Heart left ventricle (tissue), 13 donors: ENCODE results near the gene ASB18.

Source experiments
- CTCF ChIP-seq, 12 donors: fragments of 200-600 bp; sonication (generic) in 4 of 12; IDR thresholded peaks; one replicate each; pipeline versions ENCODE4 v1.5.0 to v1.8.0; 2018 to 2022; ENCODE audit warnings: antibody characterized with exemption in 12 of 12, mild to moderate bottlenecking in 5 of 12
- POLR2A ChIP-seq, 2 donors: fragments of 450-650 bp; IDR thresholded peaks; one replicate each; pipeline ENCODE4 v1.6.1; 2017; ENCODE audit warnings: antibody characterized with exemption in 2 of 2, mild to moderate bottlenecking in 2 of 2, moderate library complexity in 2 of 2
- donor health status: ischemic (EF 13 %, LVEDD 7.1; RV severe dilation, severe dysfunction).
- donor health status: DM: no; HTN: yes; CAD: no.
- donor health status: DM: no; HTN: no; CAD: no.
- donor health status: ischemic (EF 25% LVEDD 6.9; RV normal size, moderate dysfunction).
- donor health status: ischemic (EF 25% LVEDD 5.7; RV mildly dilated, moderate dysfunction).
- donor health status: ischemic (EF 35%, LVEDD 5.7; RV mildly dilated, moderate dysfunction).
- donor health status: nonischemic (EF 11% LVEDD 7.7; RV severe dilation, severe dysfunction).
- donor health status: DM: yes; HTN: yes; CAD: no.
- donor health status: PGD.
- donor health status: ischemic (EF 29% LVEDD 5.4; RV normal size, mild dysfunction).
- donor health status: nonischemic (EF 23%, LVEDD 6.1; RV moderate dilation, normal function).

- TF ChIP-seq CTCF (IDR thresholded peaks at IDR 0.05) = no peak
- no peak for TF ChIP-seq POLR2A (IDR thresholded peaks at IDR 0.05)
Observed at GRCh38 chr2:236209535-236209934, 54.7 kb downstream of the ASB18 start.
